ENCODE data around the gene RPL9.
A peak's percentile ranks its signal among the peaks of the same experiment; 100 is the strongest.
"Not testable (repeated sequence)": the region's sequence is repeated elsewhere in the genome, so short reads cannot be mapped to it uniquely, and the experiment has no call there.

RPL9 gene

GRCh38 chr4:39458505-39459300, at the start of gene RPL9, which contains the start of gene LIAS:
TSS of gene RPL9 (minus strand) at chr4:39458922. CDS start at chr4:39458439, 483 bp downstream.
TSS of gene LIAS (plus strand) at chr4:39459056. CDS start at chr4:39459118, 62 bp downstream.
- in situ Hi-C loops (cut with MboI; ENCODE audit: low sequenced_read_pairs, unreplicated experiment), result no loop called here

GRCh38 chr4:39505581-39505980, 46.9 kb upstream of the RPL9 start:
- in situ Hi-C loops (cut with MboI; ENCODE audit: low sequenced_read_pairs, unreplicated experiment), result no loop called here
- TF ChIP-seq, protein P1, sequence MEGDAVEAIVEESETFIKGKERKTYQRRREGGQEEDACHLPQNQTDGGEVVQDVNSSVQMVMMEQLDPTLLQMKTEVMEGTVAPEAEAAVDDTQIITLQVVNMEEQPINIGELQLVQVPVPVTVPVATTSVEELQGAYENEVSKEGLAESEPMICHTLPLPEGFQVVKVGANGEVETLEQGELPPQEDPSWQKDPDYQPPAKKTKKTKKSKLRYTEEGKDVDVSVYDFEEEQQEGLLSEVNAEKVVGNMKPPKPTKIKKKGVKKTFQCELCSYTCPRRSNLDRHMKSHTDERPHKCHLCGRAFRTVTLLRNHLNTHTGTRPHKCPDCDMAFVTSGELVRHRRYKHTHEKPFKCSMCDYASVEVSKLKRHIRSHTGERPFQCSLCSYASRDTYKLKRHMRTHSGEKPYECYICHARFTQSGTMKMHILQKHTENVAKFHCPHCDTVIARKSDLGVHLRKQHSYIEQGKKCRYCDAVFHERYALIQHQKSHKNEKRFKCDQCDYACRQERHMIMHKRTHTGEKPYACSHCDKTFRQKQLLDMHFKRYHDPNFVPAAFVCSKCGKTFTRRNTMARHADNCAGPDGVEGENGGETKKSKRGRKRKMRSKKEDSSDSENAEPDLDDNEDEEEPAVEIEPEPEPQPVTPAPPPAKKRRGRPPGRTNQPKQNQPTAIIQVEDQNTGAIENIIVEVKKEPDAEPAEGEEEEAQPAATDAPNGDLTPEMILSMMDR (IDR thresholded peaks at IDR 0.05; ENCODE audit: borderline replicate concordance, control extremely low read depth, extremely low read depth, insufficient read depth, missing control alignments), result no peak
- DNase-seq (ENCODE audit: low spot score), result no peak

More at GRCh38 chr4:39458505-39459300, at the start of gene RPL9, which contains the start of gene LIAS:
- TF ChIP-seq, protein P1 (IDR thresholded peaks at IDR 0.05; ENCODE audit: borderline replicate concordance, control extremely low read depth, extremely low read depth, insufficient read depth, missing control alignments), result no peak
- DNase-seq (ENCODE audit: low spot score), result peak; percentile 96

DNA sequence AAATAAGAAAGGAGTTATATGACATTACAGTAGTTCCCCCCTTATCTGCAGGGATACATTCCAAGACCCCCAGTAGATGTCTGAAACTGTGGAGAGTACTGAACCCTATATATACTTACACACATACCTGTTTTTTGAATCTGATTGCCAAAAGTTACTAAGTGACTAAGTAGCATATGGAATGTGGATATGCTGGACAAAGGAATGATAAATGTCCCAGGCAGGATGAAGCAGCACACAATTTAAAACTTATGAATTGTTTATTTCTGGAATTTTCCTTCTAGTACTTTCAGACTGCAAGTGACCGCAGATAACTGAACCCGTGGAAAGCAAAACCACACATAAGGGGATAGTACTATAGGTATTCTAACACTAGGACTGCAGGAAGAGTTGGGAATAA, 45.8 kb upstream of the RPL9 start:
- no peak for DNase-seq (ENCODE audit: low spot score)
- TF ChIP-seq, protein P1 (IDR thresholded peaks at IDR 0.05; ENCODE audit: borderline replicate concordance, control extremely low read depth, extremely low read depth, insufficient read depth, missing control alignments), result no peak
- in situ Hi-C loops (cut with MboI; ENCODE audit: low sequenced_read_pairs, unreplicated experiment), result no loop called here

GRCh38 chr4:39502664-39503035, 43.9 kb upstream of the RPL9 start:
- in situ Hi-C loops (cut with MboI; ENCODE audit: low sequenced_read_pairs, unreplicated experiment), result not testable (repeated sequence)

DNA sequence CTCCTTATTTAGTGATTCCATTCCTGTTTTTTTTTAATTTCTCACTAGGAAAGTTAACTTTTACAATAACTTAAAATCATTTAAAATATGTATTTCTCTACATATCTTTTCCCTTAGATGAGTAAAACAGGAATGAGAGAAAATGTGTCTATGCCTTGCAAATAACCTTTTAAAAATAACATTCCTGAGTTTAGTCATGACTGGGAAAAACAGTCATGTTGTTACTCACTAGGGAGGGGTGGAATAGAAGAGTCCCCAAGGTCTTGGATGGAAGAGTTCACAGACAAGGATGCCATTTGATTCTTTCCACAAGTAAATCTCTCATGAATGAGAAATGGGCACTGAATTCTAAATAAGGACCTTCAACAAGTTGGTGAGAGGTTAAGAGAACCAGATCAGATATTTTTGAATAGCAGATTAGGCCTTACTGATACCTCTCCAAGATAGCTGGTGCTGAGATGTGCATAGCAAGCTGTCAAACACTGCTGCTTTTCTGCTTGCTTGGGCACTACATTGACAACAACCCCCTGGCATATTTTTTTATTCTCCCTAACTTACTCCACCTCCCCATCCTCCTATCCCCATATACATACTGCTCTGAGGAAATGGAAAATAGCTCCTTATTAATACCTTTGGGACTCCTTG, 43.4 kb upstream of the RPL9 start:
- in situ Hi-C loops (cut with MboI; ENCODE audit: low sequenced_read_pairs, unreplicated experiment), result no loop called here
- DNase-seq (ENCODE audit: low spot score), result no peak
- TF ChIP-seq, protein P1 (IDR thresholded peaks at IDR 0.05; ENCODE audit: borderline replicate concordance, control extremely low read depth, extremely low read depth, insufficient read depth, missing control alignments), result no peak

More at GRCh38 chr4:39502664-39503035, 43.9 kb upstream of the RPL9 start:
- DNase-seq (ENCODE audit: low spot score), result not testable (repeated sequence)

GRCh38 chr4:39498727-39499020, 40.0 kb upstream of the RPL9 start:
- DNase-seq (ENCODE audit: low spot score), result no peak
- in situ Hi-C loops (cut with MboI; ENCODE audit: low sequenced_read_pairs, unreplicated experiment), result no loop called here
- TF ChIP-seq, protein P1 (IDR thresholded peaks at IDR 0.05; ENCODE audit: borderline replicate concordance, control extremely low read depth, extremely low read depth, insufficient read depth, missing control alignments), result no peak
